GM19438 (cell line): ENCODE results near the gene OR6C6.
"Not testable (repeated sequence)": the region's sequence is repeated elsewhere in the genome, so short reads cannot be mapped to it uniquely, and the experiment has no call there.

ENCODE experiments used
- ATAC-seq: cut with Tn5 transposase; IDR thresholded peaks from one replicate; pipeline ENCODE4 v1.9.1; 2021; ENCODE audit warnings: low read depth; ENCODE audit not compliant: unreplicated experiment

The OR6C6 gene

GRCh38 chr12:55296469-55296868, at the start of gene OR6C6:
TSS of gene OR6C6 (minus strand) at chr12:55296569. CDS start at chr12:55295232, 1,337 bp downstream.
- no peak for ATAC-seq

DNA sequence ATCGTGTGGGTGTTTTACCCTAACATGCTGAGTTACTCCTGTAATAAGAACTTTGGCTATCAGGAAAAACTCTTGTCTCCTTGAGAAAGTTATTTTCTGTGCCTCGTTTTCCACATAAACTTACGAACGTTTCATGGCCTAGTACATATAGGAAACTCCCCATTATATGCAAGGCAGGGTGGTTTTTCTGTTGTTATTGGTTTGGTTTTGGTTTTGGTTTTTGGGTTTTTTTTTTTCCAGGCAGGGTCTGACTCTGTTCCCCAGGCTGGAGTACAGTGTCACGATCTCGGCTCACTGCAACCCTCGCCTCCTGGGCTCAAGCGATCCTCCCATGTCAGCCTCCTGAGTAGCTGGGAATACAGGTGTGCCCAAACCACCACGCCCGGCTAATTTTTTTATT, 39.6 kb upstream of the OR6C6 start:
- ATAC-seq = no peak

DNA sequence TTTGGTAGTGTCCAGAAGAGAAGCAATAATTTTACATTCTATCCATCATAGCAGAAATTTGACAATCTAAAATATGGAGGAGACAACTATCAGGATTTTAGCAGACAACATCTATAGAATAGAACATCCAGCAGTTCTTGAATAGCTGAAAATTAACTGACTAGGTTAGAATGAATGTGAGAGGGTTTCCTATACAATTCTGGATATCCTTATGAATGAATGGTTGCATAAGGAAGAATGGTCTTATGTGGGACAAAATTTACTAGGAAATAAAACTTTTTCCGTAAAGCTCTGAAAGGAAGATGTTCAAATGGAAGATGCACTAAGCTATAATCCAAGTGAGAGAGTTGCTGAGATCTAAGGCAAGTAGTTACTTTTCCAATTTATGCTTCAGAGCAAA, 34.1 kb upstream of the OR6C6 start, which contains the start of gene OR6C3:
TSS of gene OR6C3 (plus strand) at position 301 of the 400 bp plus-strand sequence. CDS start 955 bp downstream, outside the sequence.
- no peak for ATAC-seq

DNA sequence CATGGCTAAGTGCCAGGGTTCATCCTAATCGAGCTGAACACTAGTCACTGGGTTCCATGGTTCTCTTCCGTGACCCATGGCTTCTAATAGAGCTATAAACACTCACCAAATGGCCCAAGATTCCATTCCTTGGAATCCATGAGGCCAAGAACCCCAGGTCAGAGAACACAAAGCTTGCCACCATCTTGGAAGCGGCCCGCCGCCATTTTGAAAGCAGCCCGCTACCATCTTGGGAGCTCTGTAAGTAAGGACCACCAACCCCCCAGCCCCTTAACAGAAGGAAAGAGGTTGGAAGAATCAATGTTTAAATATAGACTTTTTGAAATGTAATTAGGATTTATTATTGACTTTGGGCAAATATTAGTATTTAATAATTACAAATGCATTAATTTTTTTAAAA, 29.4 kb upstream of the OR6C6 start:
- ATAC-seq = not testable (repeated sequence)

DNA sequence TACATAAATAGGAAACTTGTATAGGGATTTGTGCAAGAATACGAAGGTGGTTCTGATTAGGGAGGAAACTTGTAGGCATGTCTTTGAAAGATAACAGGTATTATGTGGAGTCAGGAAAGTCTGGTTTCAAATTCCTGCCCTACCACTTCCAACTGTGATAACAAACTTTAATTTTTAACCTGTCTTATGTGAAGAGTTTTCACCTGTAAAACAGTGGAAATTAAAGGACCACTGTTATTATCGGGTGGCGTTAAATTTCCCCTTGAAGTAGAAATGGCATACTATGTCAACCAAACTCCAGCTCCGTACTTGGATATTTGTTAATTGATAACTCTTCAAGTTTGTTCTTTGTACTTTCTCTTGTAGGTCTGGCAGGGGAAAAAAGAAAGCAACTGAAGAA, 23.8 kb upstream of the OR6C6 start:
- ATAC-seq = no peak

- no peak for ATAC-seq
Observed at GRCh38 chr12:55314043-55314442, 17.7 kb upstream of the OR6C6 start, which contains the start of gene OR6C1. TSS of gene OR6C1 (plus strand) at chr12:55314343. CDS start at chr12:55320600, 6,257 bp downstream.

- ATAC-seq = no peak
Observed at GRCh38 chr12:55289999-55290398, 6.4 kb downstream of the OR6C6 start.

- no peak for ATAC-seq
Observed at GRCh38 chr12:55280991-55281390, 15.4 kb downstream of the OR6C6 start.

DNA sequence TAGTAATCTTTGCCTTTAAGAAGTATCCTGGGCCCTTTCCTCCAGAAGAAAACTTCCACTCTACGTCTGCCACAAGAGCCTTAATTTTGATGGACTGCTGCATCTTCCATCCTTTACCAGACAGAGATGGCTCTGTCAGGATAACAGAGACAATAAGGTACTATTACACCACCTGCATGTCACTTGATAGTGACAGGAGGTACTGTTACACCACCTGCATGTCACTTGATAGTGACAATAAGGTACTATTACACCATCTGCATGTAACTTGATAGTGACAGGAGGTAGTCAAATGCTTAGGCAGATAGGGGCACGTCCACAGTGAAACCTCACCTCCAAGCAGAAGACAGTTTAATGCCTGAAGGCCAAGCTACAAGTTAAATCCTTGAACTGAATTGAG, 38.1 kb downstream of the OR6C6 start:
- no peak for ATAC-seq

- ATAC-seq = no peak
Observed at GRCh38 chr12:55256831-55257230, 39.5 kb downstream of the OR6C6 start.

DNA sequence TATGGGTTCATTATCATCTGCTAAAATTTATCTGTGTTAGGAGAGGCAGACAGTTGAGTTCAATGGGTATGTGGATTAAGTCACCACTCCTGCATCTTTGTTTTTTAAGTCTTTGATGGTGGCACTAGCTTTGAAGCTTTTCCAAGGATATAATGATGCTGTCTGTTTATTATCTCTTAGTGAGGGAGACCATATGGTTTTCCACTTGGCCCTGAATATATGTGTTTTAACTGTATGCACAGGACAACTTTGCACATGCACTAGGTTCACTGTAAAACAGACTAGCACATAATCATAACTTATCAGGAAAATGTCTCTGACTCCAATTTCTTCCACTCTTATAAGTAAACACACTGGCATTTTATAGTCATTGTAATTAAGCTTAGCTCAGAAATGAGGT, 43.1 kb downstream of the OR6C6 start:
- ATAC-seq = no peak

GRCh38 chr12:55250944-55251343, 45.4 kb downstream of the OR6C6 start:
- ATAC-seq = no peak

DNA sequence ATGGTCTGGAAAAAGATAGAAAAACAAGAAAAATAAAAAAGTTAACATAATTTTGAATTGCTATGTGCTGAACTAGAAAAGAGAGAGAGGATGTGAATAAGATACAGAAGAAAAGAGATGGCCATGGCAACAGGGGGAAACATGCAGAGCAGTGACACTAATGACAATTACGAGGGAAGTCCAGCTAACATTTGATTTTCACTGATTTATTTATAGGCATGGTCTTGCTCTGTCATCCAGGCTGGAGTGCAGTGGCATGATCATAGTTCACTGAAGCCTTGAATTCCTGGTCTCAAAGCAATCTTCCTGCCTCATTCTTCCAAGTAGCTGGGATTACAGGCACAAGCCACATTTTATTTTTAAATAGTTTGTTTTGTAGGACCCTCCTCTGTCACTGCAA, 50.2 kb downstream of the OR6C6 start:
- ATAC-seq = no peak

- no peak for ATAC-seq
Observed at GRCh38 chr12:55244309-55244708, 52.1 kb downstream of the OR6C6 start, which contains the start of gene OR6C74. TSS of gene OR6C74 (plus strand) at chr12:55244609. CDS start at chr12:55247288, 2,679 bp downstream.
